WTC11 (cell line): ENCODE measurements around the gene ADGRE1. TPM values are rescaled to one million over a fixed set of nuclear protein-coding genes. Genes with fewer than 3 reads are reported as not detected.

Experiments
- ATAC-seq: fragments of 200-7000 bp; cut with Tn5 transposase; 2 replicates; pipeline ENCODE4 v1.10.0; 2021; ENCODE audit warnings: mild to moderate bottlenecking, moderate library complexity
- CTCF ChIA-PET: fragments of 300-600 bp; sonication (Branson Sonifier 250); formaldehyde crosslinking; loops from one replicate; lab custom pipeline; 2021; ENCODE audit warnings: antibody characterized with exemption; lab: Charles Lee
- POLR2A ChIA-PET: fragments of 350-600 bp; sonication (Branson Sonifier 250); formaldehyde crosslinking; loops from one replicate; lab custom pipeline; 2021; ENCODE audit warnings: antibody characterized with exemption; lab: Charles Lee
- DNase-seq: peaks from one replicate; pipeline ENCODE4 v3.0.0; 2021; ENCODE audit warnings: low spot score
- H3K27ac Mint-ChIP-seq: 2 replicates; pipeline ENCODE4 v1.8.0; 2021; ENCODE audit warnings: mixed read lengths
- H3K27me3 Mint-ChIP-seq: 2 replicates; pipeline ENCODE4 v1.8.0; 2021; ENCODE audit warnings: low read depth, mild to moderate bottlenecking, moderate library complexity, mixed read lengths
- H3K36me3 Mint-ChIP-seq: 2 replicates; pipeline ENCODE4 v1.8.0; 2021; ENCODE audit warnings: mixed read lengths
- H3K4me1 Mint-ChIP-seq: 2 replicates; pipeline ENCODE4 v1.8.0; 2022; ENCODE audit warnings: mixed read lengths
- H3K4me3 Mint-ChIP-seq: 2 replicates; pipeline ENCODE4 v1.8.0; 2021; ENCODE audit warnings: mild to moderate bottlenecking, moderate library complexity, mixed read lengths
- H3K9me3 Mint-ChIP-seq: 2 replicates; pipeline ENCODE4 v1.8.0; 2021; ENCODE audit warnings: mixed read lengths
- CDX4 ChIP-seq: fragments of 250-450 bp; sonication (Bioruptor Pico); IDR thresholded peaks from 2 replicates; pipeline ENCODE4 v1.9.0; 2021; ENCODE audit warnings: moderate library complexity, mild to moderate bottlenecking, inconsistent platforms, borderline replicate concordance
- CTCF ChIP-seq: fragments of 200-600 bp; IDR thresholded peaks from 2 replicates; pipeline ENCODE4 v1.8.0; 2022; ENCODE audit warnings: antibody characterized with exemption
- FOXK1 ChIP-seq: sonication (generic); formaldehyde crosslinking; IDR thresholded peaks from 2 replicates; pipeline ENCODE4 v1.8.0; 2022; ENCODE audit warnings: mild to moderate bottlenecking, moderate library complexity, missing genetic modification reagents
- GTF2I ChIP-seq: fragments of 250-450 bp; sonication (Bioruptor Pico); conservative IDR thresholded peaks from 2 replicates; pipeline ENCODE4 v1.4.0; 2021; ENCODE audit warnings: mild to moderate bottlenecking
- NR2C2 ChIP-seq: sonication (generic); formaldehyde crosslinking; IDR thresholded peaks from 2 replicates; pipeline ENCODE4 v1.8.0; 2022; ENCODE audit warnings: mild to moderate bottlenecking, missing genetic modification reagents
- OVOL2 ChIP-seq: fragments of 250-450 bp; sonication (Bioruptor Pico); IDR thresholded peaks from 2 replicates; pipeline ENCODE4 v1.9.0; 2021; ENCODE audit warnings: mild to moderate bottlenecking, borderline replicate concordance
- RELA ChIP-seq: sonication (generic); formaldehyde crosslinking; IDR thresholded peaks from 2 replicates; pipeline ENCODE4 v1.8.1; 2022; ENCODE audit warnings: missing genetic modification reagents, mild to moderate bottlenecking, borderline replicate concordance
- ZNF121 ChIP-seq: sonication (generic); formaldehyde crosslinking; IDR thresholded peaks from 2 replicates; pipeline ENCODE4 v1.8.0; 2023; ENCODE audit warnings: missing genetic modification reagents
- ZNF425 ChIP-seq: fragments of 250-450 bp; sonication (Bioruptor Pico); conservative IDR thresholded peaks from 2 replicates; pipeline ENCODE4 v1.9.0; 2021; ENCODE audit warnings: mild to moderate bottlenecking
- total RNA-seq: library from RNA; stranded (reverse); gene quantifications from 3 replicates; pipeline ENCODE4 v1.2.3, GENCODE V29; 2021

ADGRE1 gene
- total RNA-seq, 1 experiment from 2014 or later, result not detected

GRCh38 chr19:6988257-6988656 lies 100.9 kb downstream of the ADGRE1 start:
- TF ChIP-seq FOXK1 (CRISPR knock-in tag) (no peak), ZNF425 (CRISPR knock-in tag) (no peak), ZNF121 (no peak), RELA (no peak), NR2C2 (no peak), GTF2I (no peak), CDX4 (CRISPR knock-in tag) (no peak), CTCF (no peak), OVOL2 (CRISPR knock-in tag) (no peak)
- CTCF ChIA-PET, result no interaction called here

More at GRCh38 chr19:6988257-6988656, 100.9 kb downstream of the ADGRE1 start:
- POLR2A ChIA-PET, result no interaction called here
- DNase-seq, result no peak
- peaks cover 54% of the 10 kb centered on the region for H3K36me3 Mint-ChIP-seq
- peaks cover 70% of the 10 kb centered on the region for H3K9me3 Mint-ChIP-seq
- peaks cover 6% of the 10 kb centered on the region; the same call in 1 of the 2 replicates for H3K27me3 Mint-ChIP-seq
- ATAC-seq, result no peak
- no peak overlapping the region for H3K27ac Mint-ChIP-seq
- no peaks in the 10 kb centered on the region for H3K4me1 Mint-ChIP-seq
- H3K4me3 Mint-ChIP-seq, result no peak overlapping the region

Other genes with a start within 250 kb of the ADGRE1 start
- gene TNFSF14, start 217.4 kb upstream of the ADGRE1 start, total RNA-seq, result 0.13 to 0.27 TPM (median 0.27 TPM) in 3 replicates
- 7.0 to 9.3 TPM (median 8.9 TPM) in 3 replicates for gene C3, start 166.9 kb upstream of the ADGRE1 start, total RNA-seq
- gene GPR108, start 150.0 kb upstream of the ADGRE1 start, total RNA-seq, result 48.7 to 59.5 TPM (median 54.2 TPM) in 3 replicates
- gene TRIP10, start 147.9 kb upstream of the ADGRE1 start, total RNA-seq, result 61.5 to 76.6 TPM (median 62.4 TPM) in 3 replicates
- 25.1 to 30.3 TPM (median 26.7 TPM) in 3 replicates for gene SH2D3A, start 120.1 kb upstream of the ADGRE1 start, total RNA-seq
- gene VAV1, start 114.9 kb upstream of the ADGRE1 start, total RNA-seq, result 0.73 to 0.83 TPM (median 0.80 TPM) in 3 replicates
- not detected in 3 replicates for gene MBD3L2B, start 133.9 kb downstream of the ADGRE1 start, total RNA-seq
- not detected in 3 replicates for gene MBD3L5, start 143.0 kb downstream of the ADGRE1 start, total RNA-seq
- gene MBD3L4, start 152.6 kb downstream of the ADGRE1 start, total RNA-seq, result not detected in 3 replicates
- gene MBD3L2, start 161.7 kb downstream of the ADGRE1 start, total RNA-seq, result not detected in 3 replicates
- not detected in 3 replicates for gene MBD3L3, start 171.1 kb downstream of the ADGRE1 start, total RNA-seq
- gene ZNF557, start 182.1 kb downstream of the ADGRE1 start, total RNA-seq, result 6.7 to 7.5 TPM (median 7.5 TPM) in 3 replicates